ENCODE measurements around the gene USP4.

DNA sequence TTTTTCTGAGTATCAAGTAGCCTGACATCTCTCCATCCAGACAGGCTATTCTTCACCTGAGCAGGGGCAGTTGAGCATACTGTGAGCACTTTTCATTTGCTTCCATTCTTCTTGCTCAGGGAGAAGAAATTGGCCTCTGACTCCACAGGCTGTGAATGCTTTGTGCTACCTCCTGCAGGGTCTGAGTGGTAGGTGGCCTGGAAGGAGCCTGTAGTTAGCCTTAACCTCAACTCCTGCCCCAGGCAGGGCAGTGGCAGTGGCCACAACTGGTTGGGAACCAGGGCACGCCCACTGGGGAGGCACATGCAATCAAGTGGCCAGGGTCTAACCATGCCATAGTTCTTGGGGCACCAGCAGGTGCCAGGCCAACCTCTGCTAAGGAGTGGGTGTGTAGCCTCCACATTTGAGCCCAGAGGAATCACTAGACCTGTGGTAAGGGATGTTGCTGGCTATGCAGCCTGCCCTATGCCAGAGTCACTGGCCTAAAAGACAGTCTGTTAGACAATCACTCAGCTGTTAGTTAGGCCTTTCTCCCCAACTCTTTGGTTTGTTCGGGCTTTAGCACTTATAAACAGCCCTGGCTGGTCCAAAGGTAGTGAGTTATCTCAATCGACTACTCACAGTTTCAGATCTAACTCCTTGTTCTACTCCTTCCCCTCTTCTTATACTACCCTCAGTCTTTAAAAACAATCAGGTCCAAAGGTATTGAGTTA is 70.3 kb downstream of the USP4 start:
- TF ChIP-seq CTBP2 (IDR thresholded peaks at IDR 0.05; ENCODE audit: borderline replicate concordance, insufficient read depth, insufficient read length, low read length), result no peak
- no peak for TF ChIP-seq POLR2A (IDR thresholded peaks at IDR 0.05; ENCODE audit: control extremely low read depth in 1 of 2, low read depth in 2 of 2, low read length in 2 of 2)
- TF ChIP-seq, protein P1, sequence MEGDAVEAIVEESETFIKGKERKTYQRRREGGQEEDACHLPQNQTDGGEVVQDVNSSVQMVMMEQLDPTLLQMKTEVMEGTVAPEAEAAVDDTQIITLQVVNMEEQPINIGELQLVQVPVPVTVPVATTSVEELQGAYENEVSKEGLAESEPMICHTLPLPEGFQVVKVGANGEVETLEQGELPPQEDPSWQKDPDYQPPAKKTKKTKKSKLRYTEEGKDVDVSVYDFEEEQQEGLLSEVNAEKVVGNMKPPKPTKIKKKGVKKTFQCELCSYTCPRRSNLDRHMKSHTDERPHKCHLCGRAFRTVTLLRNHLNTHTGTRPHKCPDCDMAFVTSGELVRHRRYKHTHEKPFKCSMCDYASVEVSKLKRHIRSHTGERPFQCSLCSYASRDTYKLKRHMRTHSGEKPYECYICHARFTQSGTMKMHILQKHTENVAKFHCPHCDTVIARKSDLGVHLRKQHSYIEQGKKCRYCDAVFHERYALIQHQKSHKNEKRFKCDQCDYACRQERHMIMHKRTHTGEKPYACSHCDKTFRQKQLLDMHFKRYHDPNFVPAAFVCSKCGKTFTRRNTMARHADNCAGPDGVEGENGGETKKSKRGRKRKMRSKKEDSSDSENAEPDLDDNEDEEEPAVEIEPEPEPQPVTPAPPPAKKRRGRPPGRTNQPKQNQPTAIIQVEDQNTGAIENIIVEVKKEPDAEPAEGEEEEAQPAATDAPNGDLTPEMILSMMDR (IDR thresholded peaks at IDR 0.05; ENCODE audit: control extremely low read depth in 1 of 3, insufficient read depth in 1 of 3, low read depth in 1 of 3, low read length in 3 of 3), result no peak
- no peak for TF ChIP-seq TEAD4 (IDR thresholded peaks at IDR 0.05; ENCODE audit: low read depth, low read length)
- no peak for TF ChIP-seq EP300 (IDR thresholded peaks at IDR 0.05; ENCODE audit: borderline replicate concordance in 1 of 2, low read depth in 2 of 2, low read length in 2 of 2)
